Activated CD8-positive, alpha-beta memory T cell treated with anti-CD3 and anti-CD28 coated beads, Interleukin-2, amount 50 U/mL, for 24 hours (primary cell): ENCODE measurements around the gene MYD88.
"Not testable (repeated sequence)": the region's sequence is repeated elsewhere in the genome, so short reads cannot be mapped to it uniquely, and the experiment has no call there.

ENCODE experiments used
- DNase-seq: peaks from one replicate; pipeline ENCODE4 v3.0.0-alpha.2; 2020; ENCODE audit errors: extremely low read depth

Gene MYD88

GRCh38 chr3:38142959-38143358 lies 4.5 kb downstream of the MYD88 start:
- DNase-seq, result no peak

GRCh38 chr3:38143511-38143910 lies 5.0 kb downstream of the MYD88 start:
- no peak for DNase-seq

GRCh38 chr3:38146504-38146903 lies 8.0 kb downstream of the MYD88 start:
- DNase-seq, result no peak

- no peak for DNase-seq
Measured at GRCh38 chr3:38147421-38147820, 9.0 kb downstream of the MYD88 start.

GRCh38 chr3:38148311-38148882 lies 9.9 kb downstream of the MYD88 start:
- DNase-seq, result no peak

GRCh38 chr3:38149708-38150107 lies 11.2 kb downstream of the MYD88 start:
- DNase-seq, result no peak

- no peak for DNase-seq
Measured at GRCh38 chr3:38150780-38151528, 12.5 kb downstream of the MYD88 start.

GRCh38 chr3:38151667-38152265 lies 13.3 kb downstream of the MYD88 start:
- DNase-seq, result no peak

- DNase-seq, result no peak
Measured at GRCh38 chr3:38152609-38153008, 14.1 kb downstream of the MYD88 start.

- no peak for DNase-seq
Measured at GRCh38 chr3:38153221-38153620, 14.8 kb downstream of the MYD88 start.

- no peak for DNase-seq
Measured at GRCh38 chr3:38154033-38154494, 15.6 kb downstream of the MYD88 start.

- no peak for DNase-seq
Measured at GRCh38 chr3:38154625-38155255, 16.3 kb downstream of the MYD88 start.

- DNase-seq, result no peak
Measured at GRCh38 chr3:38155825-38156224, 17.4 kb downstream of the MYD88 start.

GRCh38 chr3:38157117-38157516 lies 18.7 kb downstream of the MYD88 start:
- no peak for DNase-seq

GRCh38 chr3:38157595-38157994 lies 19.1 kb downstream of the MYD88 start:
- no peak for DNase-seq

- no peak for DNase-seq
Measured at GRCh38 chr3:38158472-38158871, 20.0 kb downstream of the MYD88 start.

- DNase-seq, result not testable (repeated sequence)
Measured at GRCh38 chr3:38160704-38161103, 22.2 kb downstream of the MYD88 start.

- DNase-seq, result no peak
Measured at GRCh38 chr3:38163117-38163840, 24.8 kb downstream of the MYD88 start.

GRCh38 chr3:38163841-38164642 lies 25.6 kb downstream of the MYD88 start:
- DNase-seq, result no peak

- no peak for DNase-seq
Measured at GRCh38 chr3:38164643-38164951, 26.1 kb downstream of the MYD88 start.
